Breast epithelium (tissue), 3 donors: Measurements from ENCODE around the gene GSDMA.

ENCODE experiments used
- POLR2A ChIP-seq: fragments of 450-650 bp; IDR thresholded peaks from one replicate; pipeline ENCODE4 v1.6.1; 2016; ENCODE audit warnings: antibody characterized with exemption, mild to moderate bottlenecking, moderate library complexity
- TF ChIP-seq, protein P1 (sequence below), 3 donors: fragments of 450-650 bp; IDR thresholded peaks; one replicate each; pipeline ENCODE4 v1.5.1; 2016 to 2017; ENCODE audit warnings: antibody characterized with exemption in 3 of 3, mild to moderate bottlenecking in 3 of 3, moderate library complexity in 3 of 3

DNA sequence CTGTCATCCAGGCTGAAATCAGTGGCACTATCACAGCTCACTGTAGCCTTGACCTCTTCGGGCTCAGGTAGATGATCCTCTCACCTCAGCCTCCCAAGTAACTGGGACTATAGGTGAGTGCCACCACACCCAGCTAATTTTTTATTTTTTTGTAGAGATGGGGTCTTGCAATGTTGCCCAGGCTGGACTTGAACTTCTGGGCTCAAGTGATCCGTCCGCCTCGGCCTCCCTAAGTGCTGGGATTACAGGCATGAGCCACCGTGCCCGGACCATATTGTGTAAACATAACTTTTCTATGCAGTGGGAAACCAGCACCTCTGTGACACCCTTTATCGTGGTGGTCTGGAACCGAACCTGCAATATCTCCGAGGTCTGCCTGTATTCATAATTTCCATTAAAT, 41.3 kb downstream of the GSDMA start:
- TF ChIP-seq, protein P1, sequence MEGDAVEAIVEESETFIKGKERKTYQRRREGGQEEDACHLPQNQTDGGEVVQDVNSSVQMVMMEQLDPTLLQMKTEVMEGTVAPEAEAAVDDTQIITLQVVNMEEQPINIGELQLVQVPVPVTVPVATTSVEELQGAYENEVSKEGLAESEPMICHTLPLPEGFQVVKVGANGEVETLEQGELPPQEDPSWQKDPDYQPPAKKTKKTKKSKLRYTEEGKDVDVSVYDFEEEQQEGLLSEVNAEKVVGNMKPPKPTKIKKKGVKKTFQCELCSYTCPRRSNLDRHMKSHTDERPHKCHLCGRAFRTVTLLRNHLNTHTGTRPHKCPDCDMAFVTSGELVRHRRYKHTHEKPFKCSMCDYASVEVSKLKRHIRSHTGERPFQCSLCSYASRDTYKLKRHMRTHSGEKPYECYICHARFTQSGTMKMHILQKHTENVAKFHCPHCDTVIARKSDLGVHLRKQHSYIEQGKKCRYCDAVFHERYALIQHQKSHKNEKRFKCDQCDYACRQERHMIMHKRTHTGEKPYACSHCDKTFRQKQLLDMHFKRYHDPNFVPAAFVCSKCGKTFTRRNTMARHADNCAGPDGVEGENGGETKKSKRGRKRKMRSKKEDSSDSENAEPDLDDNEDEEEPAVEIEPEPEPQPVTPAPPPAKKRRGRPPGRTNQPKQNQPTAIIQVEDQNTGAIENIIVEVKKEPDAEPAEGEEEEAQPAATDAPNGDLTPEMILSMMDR (IDR thresholded peaks at IDR 0.05) = no peak
- TF ChIP-seq POLR2A = no peak
